Heart left ventricle (tissue), 13 donors: ENCODE results near the gene CALHM3.

Experiments used
- POLR2A ChIP-seq, 2 donors: fragments of 450-650 bp; IDR thresholded peaks; one replicate each; pipeline ENCODE4 v1.6.1; 2017; ENCODE audit warnings: antibody characterized with exemption in 2 of 2, mild to moderate bottlenecking in 2 of 2, moderate library complexity in 2 of 2
- TF ChIP-seq, protein P1 (sequence below), 12 donors: fragments of 200-600 bp; sonication (generic) in 4 of 12; IDR thresholded peaks; one replicate each; pipeline versions ENCODE4 v1.5.0 to v1.8.0; 2018 to 2022; ENCODE audit warnings: antibody characterized with exemption in 12 of 12, mild to moderate bottlenecking in 5 of 12
- donor health status: ischemic (EF 13 %, LVEDD 7.1; RV severe dilation, severe dysfunction).
- donor health status: DM: no; HTN: yes; CAD: no.
- donor health status: DM: no; HTN: no; CAD: no.
- donor health status: ischemic (EF 25% LVEDD 6.9; RV normal size, moderate dysfunction).
- donor health status: ischemic (EF 25% LVEDD 5.7; RV mildly dilated, moderate dysfunction).
- donor health status: ischemic (EF 35%, LVEDD 5.7; RV mildly dilated, moderate dysfunction).
- donor health status: nonischemic (EF 11% LVEDD 7.7; RV severe dilation, severe dysfunction).
- donor health status: DM: yes; HTN: yes; CAD: no.
- donor health status: PGD.
- donor health status: ischemic (EF 29% LVEDD 5.4; RV normal size, mild dysfunction).
- donor health status: nonischemic (EF 23%, LVEDD 6.1; RV moderate dilation, normal function).

DNA sequence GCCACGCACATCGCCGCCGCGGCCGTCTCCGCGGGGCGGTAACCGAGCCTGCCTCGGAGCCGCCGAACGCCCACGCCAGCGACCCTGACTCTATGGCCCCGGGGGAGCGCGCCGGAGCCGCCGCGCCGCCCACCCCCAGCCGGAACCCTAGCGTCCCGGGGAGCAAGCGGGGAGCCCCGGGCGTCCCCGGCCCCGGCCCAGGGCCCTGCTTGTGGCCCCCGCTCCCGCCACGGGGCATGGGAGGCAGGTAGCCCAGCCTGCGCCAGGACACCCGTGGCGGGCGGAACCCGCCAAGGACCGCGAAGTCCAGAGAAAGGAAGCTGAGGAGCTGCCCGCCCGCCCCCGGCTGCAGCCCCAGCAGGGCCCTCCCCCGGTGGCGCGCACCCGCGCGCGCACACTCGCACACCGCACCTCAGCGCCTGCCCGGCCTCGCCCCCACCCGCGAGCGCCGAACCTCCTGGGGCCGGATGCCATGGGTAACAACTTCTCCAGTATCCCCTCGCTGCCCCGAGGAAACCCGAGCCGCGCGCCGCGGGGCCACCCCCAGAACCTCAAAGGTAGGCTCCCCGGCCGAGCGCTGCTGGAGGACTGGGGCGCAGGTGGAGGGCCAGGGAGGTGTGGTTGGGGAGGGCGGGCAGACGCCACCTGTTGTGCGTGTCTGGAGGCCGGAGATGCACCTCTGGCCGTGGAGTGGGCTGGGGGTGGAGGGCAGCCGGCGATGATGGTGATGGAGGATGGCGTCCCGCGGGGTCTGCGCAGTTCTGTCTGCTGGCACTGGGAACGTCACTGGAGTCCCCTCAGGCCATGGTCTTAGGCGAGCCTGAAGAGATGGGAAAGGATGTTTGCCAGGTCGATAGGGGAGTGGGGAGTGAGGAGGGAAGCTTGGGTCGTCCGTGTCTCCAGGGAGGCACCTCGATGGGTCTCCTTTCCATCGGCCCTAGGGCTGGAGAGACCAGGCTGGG lies 15.2 kb upstream of the CALHM3 start:
- TF ChIP-seq POLR2A (IDR thresholded peaks at IDR 0.05), result no peak
- TF ChIP-seq, protein P1, sequence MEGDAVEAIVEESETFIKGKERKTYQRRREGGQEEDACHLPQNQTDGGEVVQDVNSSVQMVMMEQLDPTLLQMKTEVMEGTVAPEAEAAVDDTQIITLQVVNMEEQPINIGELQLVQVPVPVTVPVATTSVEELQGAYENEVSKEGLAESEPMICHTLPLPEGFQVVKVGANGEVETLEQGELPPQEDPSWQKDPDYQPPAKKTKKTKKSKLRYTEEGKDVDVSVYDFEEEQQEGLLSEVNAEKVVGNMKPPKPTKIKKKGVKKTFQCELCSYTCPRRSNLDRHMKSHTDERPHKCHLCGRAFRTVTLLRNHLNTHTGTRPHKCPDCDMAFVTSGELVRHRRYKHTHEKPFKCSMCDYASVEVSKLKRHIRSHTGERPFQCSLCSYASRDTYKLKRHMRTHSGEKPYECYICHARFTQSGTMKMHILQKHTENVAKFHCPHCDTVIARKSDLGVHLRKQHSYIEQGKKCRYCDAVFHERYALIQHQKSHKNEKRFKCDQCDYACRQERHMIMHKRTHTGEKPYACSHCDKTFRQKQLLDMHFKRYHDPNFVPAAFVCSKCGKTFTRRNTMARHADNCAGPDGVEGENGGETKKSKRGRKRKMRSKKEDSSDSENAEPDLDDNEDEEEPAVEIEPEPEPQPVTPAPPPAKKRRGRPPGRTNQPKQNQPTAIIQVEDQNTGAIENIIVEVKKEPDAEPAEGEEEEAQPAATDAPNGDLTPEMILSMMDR (IDR thresholded peaks at IDR 0.05), result no peak
